HepG2 (cell line): ENCODE measurements around the gene KIRREL3. TPM values are rescaled to one million over a fixed set of nuclear protein-coding genes. Genes with fewer than 3 reads are reported as not detected.

Source experiments
- DDIT3 ChIP-seq: sonication (generic); formaldehyde crosslinking; IDR thresholded peaks from 2 replicates; pipeline ENCODE4 v1.4.0; 2020; ENCODE audit warnings: mild to moderate bottlenecking, missing genetic modification reagents
- GRHL1 ChIP-seq: sonication (generic); formaldehyde crosslinking; conservative IDR thresholded peaks from 2 replicates; pipeline ENCODE4 v1.8.0; 2022; ENCODE audit warnings: missing genetic modification reagents
- HINFP ChIP-seq: sonication (generic); formaldehyde crosslinking; IDR thresholded peaks from 2 replicates; pipeline ENCODE4 v1.4.0; 2020; ENCODE audit warnings: low read depth, mild to moderate bottlenecking, missing genetic modification reagents
- MAZ ChIP-seq, 2 experiments: sonication (generic) in 1 of 2; formaldehyde crosslinking in 1 of 2; IDR thresholded peaks; 2 replicates each; pipeline versions ENCODE4 v1.5.0 to v1.6.1; 2012 to 2020; ENCODE audit warnings: low read depth in 2 of 2, mild to moderate bottlenecking in 2 of 2, borderline replicate concordance in 1 of 2, improper control_type of control experiment in 1 of 2, low read length in 1 of 2, missing genetic modification reagents in 1 of 2, moderate library complexity in 1 of 2
- MTERF4 ChIP-seq: sonication (generic); formaldehyde crosslinking; IDR thresholded peaks from 2 replicates; pipeline ENCODE4 v1.8.0; 2023; ENCODE audit warnings: mild to moderate bottlenecking, missing genetic modification reagents
- PATZ1 ChIP-seq: sonication (generic); formaldehyde crosslinking; IDR thresholded peaks from 2 replicates; pipeline ENCODE4 v1.4.0; 2020; ENCODE audit warnings: missing genetic modification reagents
- ZNF232 ChIP-seq: sonication (generic); formaldehyde crosslinking; IDR thresholded peaks from 2 replicates; pipeline ENCODE4 v1.4.0; 2020; ENCODE audit warnings: missing genetic modification reagents, borderline replicate concordance
- polyA plus RNA-seq, 8 experiments: library from polyadenylated mRNA; depleted of rRNA in 3 of 8; stranded (reverse) in 7 of 8; unstranded in 1 of 8; fragments of >200 nt; fragmentation: Illumina TruSeq in 4 of 8; extraction: Trizol in 4 of 8; gene quantifications; 2 replicates each; pipeline versions ENCODE4 v1.2.1 to v1.2.3, GENCODE V29; 2011 to 2016; ENCODE audit warnings: low read depth in 4 of 8, missing spikeins in 1 of 8, mixed read lengths in 1 of 8; ENCODE audit not compliant: insufficient read depth in 1 of 8
- total RNA-seq, 5 experiments: library from RNA; depleted of rRNA; stranded (reverse); fragments of >200 nt; fragmentation: Illumina TruSeq; extraction: Trizol; gene quantifications; 2 replicates each; pipeline ENCODE4 v1.2.3, GENCODE V29; 2016; ENCODE audit warnings: low read depth in 1 of 5

Gene KIRREL3
- total and polyA plus RNA-seq, 2 of the 13 experiments (the other 11 are each of a cell fraction or from before 2014, with no cell fraction given): not detected

- no peak for TF ChIP-seq HINFP (CRISPR knock-in tag)
- TF ChIP-seq PATZ1 (CRISPR knock-in tag): no peak
- TF ChIP-seq ZNF232 (CRISPR knock-in tag): no peak
- TF ChIP-seq MTERF4 (CRISPR knock-in tag): no peak
- no peak for TF ChIP-seq MAZ (IDR thresholded peaks at IDR 0.05; ENCODE audit: borderline replicate concordance, low read depth, low read length)
- no peak for TF ChIP-seq MAZ (CRISPR knock-in tag; IDR thresholded peaks at IDR 0.05; ENCODE audit: low read depth)
- no peak for TF ChIP-seq DDIT3 (CRISPR knock-in tag)
- TF ChIP-seq GRHL1 (CRISPR knock-in tag): no peak
- TF ChIP-seq, all 625 proteins: peak for 0
Observed at GRCh38 chr11:126710804-126711399, 289.7 kb downstream of the KIRREL3 start (continued).
